GM12892 (cell line): ENCODE measurements around the gene IL36A.

Experiments used
- DNase-seq: peaks from one replicate; pipeline ENCODE4 v3.0.0; 2011; ENCODE audit not compliant: insufficient read length
- FAIRE-seq: peaks from 2 replicates; lab custom pipeline; 2011; peaks lifted over from hg19 to GRCh38; lab: Jason Lieb, UNC
- POLR2A ChIP-seq: IDR thresholded peaks from 2 replicates; pipeline ENCODE4 v1.6.1; 2011; ENCODE audit warnings: low read depth, low read length, control low read depth
- POLR2AphosphoS5 ChIP-seq: IDR thresholded peaks from 2 replicates; pipeline ENCODE4 v1.6.1; 2011; ENCODE audit warnings: low read depth, low read length, control low read depth
- TAF1 ChIP-seq: IDR thresholded peaks from 2 replicates; pipeline ENCODE4 v1.6.1; 2011; ENCODE audit warnings: low read depth, mild to moderate bottlenecking, control low read depth, low read length, borderline replicate concordance

The IL36A gene

GRCh38 chr2:113009622-113010021 is 4.4 kb downstream of the IL36A start:
- no peak for FAIRE-seq
- no peak for TF ChIP-seq TAF1
- TF ChIP-seq POLR2A, result no peak
- TF ChIP-seq POLR2AphosphoS5, result no peak

DNA sequence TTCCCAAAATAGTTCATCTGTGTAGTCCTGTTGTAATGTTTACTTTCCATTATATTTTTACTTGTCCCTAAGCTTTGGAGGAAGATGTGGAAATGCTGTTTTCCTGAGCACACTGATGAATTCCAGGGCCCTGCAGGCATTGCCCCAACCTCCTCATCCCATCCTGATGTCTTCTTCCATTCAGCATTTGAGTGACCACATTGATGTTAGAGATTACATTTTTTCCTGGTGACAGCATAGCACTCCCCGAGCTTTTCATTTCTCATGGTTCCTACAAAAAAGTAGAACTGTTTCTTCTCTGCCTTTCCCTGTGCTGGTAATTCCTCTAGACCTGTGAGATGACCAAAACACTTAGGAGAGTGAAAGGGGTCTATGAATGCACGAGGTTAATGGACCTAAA is 4.8 kb downstream of the IL36A start:
- FAIRE-seq (no peak), DNase-seq (no peak)
- TF ChIP-seq TAF1, result no peak
- no peak for TF ChIP-seq POLR2AphosphoS5
- TF ChIP-seq POLR2A, result no peak

More at GRCh38 chr2:113009622-113010021, 4.4 kb downstream of the IL36A start:
- DNase-seq, result no peak

GRCh38 chr2:113011108-113011507 is 5.8 kb downstream of the IL36A start:
- no peak for TF ChIP-seq TAF1
- no peak for TF ChIP-seq POLR2A
- TF ChIP-seq POLR2AphosphoS5, result no peak
- FAIRE-seq, result no peak
- no peak for DNase-seq

- FAIRE-seq (no peak), DNase-seq (no peak)
- no peak for TF ChIP-seq POLR2AphosphoS5
- no peak for TF ChIP-seq TAF1
- TF ChIP-seq POLR2A, result no peak
These were observed 7.4 kb downstream of the IL36A start for GRCh38 chr2:113012436-113013335.

GRCh38 chr2:113013336-113013661 is 8.0 kb downstream of the IL36A start:
- DNase-seq (no peak), FAIRE-seq (no peak)
- TF ChIP-seq POLR2A (no peak), TAF1 (no peak), POLR2AphosphoS5 (no peak)

- DNase-seq, result no peak
- no peak for TF ChIP-seq POLR2A
- no peak for TF ChIP-seq POLR2AphosphoS5
- no peak for TF ChIP-seq TAF1
- no peak for FAIRE-seq
These were observed 8.8 kb downstream of the IL36A start for GRCh38 chr2:113014067-113014466.

DNA sequence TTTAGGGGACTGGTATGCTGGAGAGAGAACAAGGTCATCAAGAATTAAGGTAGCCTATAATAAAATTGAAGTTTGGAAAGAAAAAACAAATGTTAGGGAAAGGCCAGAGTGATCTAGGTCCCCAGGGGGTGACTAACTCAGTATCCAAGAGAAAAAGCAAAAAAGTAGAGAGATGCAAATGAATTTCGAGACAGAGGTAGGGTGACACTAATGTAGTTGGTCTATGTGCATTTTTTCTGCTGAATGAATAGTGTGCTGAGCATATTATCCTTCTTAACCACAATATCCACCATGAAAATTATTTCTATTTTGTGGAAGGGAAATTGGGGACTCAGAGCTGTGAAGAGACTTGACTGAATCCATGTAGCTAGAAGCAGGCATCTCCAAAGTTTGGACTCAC is 9.8 kb downstream of the IL36A start:
- DNase-seq (no peak), FAIRE-seq (no peak)
- TF ChIP-seq POLR2AphosphoS5 (no peak), TAF1 (no peak), POLR2A (no peak)

- FAIRE-seq (no peak), DNase-seq (no peak)
- TF ChIP-seq POLR2A, result no peak
These were observed 10.4 kb downstream of the IL36A start for GRCh38 chr2:113015655-113016054.

GRCh38 chr2:113018509-113018908 is 13.2 kb downstream of the IL36A start:
- TF ChIP-seq TAF1 (no peak), POLR2A (no peak), POLR2AphosphoS5 (no peak)
- no peak for FAIRE-seq
- no peak for DNase-seq

DNA sequence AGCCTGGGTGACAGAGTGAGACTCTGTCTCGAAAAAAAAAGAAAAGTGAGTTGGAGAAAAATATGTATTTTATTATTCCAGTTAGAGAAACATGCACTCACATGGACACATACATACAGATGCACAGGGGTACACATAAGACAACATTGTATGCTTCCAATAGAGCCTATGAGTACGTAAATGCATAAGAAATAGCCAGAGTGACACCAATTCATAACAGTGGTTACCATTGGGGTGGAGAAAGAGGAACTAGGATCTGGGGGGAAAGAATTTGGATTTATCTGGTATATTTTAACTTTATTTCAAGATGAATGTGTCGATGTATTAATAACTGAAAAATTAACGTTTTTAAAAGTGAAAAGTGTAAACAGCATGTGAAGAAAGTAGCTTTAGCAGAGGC is 16.1 kb downstream of the IL36A start:
- FAIRE-seq (no peak), DNase-seq (no peak)
- no peak for TF ChIP-seq POLR2A
- no peak for TF ChIP-seq POLR2AphosphoS5
- no peak for TF ChIP-seq TAF1

DNA sequence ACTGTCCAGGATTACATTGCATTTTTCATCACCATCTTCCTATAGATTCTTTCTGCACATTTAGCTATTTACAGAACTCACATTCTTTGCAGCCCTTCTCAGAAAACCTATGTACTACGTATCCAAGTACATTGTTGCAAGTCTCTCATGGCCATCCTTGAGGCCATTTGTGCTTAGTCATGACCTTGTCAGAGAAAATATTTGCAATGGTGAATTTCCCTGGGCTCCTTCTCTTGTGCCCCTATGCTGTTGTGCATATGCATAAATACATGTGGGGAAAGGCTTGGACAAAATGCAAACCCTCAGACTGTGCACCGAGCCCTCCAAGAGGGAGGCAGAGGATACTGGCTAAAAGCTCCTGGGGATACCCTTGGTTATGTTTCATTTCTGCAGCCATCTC is 19.5 kb downstream of the IL36A start:
- DNase-seq (no peak), FAIRE-seq (no peak)
- TF ChIP-seq POLR2AphosphoS5, result no peak
- TF ChIP-seq TAF1, result no peak
- TF ChIP-seq POLR2A, result no peak

DNA sequence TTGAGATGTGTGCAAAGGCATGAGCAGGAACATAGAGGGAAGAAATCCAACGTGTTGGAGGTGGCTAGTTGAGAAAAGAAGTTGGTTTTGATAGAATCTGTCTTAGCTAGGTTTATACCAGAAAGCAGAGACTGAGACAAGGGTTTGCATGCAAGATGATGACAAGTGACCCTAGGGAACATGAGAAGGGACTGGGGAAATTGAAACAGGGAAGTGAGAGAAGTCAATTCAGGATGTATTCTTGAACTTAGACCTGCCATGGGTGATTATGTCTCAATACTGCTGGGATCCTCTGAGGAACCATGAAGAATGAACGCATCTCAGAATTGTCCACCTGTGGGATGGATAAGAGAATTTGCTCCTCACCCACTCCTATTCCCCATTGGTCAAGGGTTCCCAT is 20.5 kb downstream of the IL36A start:
- DNase-seq (no peak), FAIRE-seq (no peak)
- TF ChIP-seq POLR2A (no peak), POLR2AphosphoS5 (no peak), TAF1 (no peak)
